GM19239 (cell line): ENCODE data around the gene SEPTIN10.
"Not testable (repeated sequence)": the region's sequence is repeated elsewhere in the genome, so short reads cannot be mapped to it uniquely, and the experiment has no call there.

ENCODE experiments used
- DNase-seq: peaks from one replicate; pipeline ENCODE4 v3.0.0; 2011; ENCODE audit warnings: low spot score; ENCODE audit not compliant: insufficient read length
- FAIRE-seq: peaks from 2 replicates; lab custom pipeline; 2011; peaks lifted over from hg19 to GRCh38; lab: Jason Lieb, UNC

Gene SEPTIN10

DNA sequence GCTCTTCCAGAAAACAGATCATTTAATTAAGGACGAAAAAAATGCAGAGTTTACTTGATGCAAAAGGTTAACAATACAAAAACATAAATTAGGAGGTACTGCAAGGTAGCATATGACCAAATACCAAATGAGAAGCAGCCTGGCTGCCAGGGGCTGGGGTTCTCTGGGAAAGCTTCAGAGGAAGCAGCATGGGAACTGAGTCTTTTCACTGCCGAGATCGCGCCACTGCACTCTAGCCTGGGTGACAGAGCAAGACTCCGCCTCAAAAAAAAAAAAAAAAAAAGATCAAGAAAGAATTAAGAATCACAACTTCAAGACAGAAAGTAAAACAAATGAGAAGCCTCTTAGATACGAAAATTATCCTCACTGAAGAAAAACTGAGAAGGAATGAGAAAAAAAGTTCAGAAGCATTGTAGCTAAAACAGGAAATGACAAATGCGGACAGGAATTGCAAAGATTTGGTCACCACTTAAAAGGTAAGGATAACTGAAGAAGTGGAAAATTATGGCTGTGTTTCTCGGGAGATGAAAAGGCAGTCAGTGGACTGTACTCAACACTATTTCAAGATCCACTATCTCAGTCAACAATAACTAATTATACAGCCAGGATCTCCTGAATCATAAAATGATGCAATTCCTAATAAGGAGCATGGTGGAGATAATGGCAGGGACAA lies 4.3 kb downstream of the SEPTIN10 start:
- no peak for FAIRE-seq
- no peak for DNase-seq

DNA sequence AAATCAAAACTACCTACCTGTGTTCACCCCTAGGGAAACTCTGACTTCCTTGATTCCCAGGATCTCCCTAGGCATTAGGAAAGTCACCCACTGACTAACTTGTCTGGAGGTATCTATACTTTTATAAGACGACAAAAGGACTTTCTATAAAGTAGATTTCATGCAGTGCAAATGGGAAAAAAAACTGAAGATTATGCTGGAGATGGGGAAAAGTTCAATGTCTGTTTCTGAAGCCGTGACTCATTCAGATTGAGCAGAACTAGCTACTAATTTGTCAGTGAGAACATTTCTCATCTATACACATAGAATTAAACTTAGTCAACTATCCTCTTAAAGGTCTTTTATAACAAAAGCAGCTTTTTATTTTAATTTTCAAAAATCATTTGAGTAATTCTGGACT lies 6.0 kb downstream of the SEPTIN10 start:
- FAIRE-seq (no peak), DNase-seq (no peak)

DNA sequence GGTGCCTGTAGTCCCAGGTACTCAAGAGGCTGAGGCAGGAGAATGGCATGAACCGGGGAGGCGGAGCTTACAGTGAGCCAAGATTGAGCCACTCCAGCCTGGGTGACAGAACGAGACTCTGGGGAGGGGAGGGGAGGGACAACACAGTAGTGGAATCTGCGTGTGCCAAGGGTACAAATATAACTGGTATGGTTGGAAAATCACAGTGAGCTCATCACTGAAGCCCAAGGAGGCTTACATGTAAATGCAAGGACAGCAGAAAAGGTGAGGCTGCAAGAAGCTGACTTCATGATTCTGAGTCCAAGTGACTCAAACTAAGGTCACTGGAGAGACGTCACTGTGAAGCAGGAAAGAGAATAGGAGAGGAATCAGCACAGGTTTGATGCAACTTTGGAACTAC lies 9.2 kb downstream of the SEPTIN10 start:
- FAIRE-seq = no peak
- DNase-seq = no peak

DNA sequence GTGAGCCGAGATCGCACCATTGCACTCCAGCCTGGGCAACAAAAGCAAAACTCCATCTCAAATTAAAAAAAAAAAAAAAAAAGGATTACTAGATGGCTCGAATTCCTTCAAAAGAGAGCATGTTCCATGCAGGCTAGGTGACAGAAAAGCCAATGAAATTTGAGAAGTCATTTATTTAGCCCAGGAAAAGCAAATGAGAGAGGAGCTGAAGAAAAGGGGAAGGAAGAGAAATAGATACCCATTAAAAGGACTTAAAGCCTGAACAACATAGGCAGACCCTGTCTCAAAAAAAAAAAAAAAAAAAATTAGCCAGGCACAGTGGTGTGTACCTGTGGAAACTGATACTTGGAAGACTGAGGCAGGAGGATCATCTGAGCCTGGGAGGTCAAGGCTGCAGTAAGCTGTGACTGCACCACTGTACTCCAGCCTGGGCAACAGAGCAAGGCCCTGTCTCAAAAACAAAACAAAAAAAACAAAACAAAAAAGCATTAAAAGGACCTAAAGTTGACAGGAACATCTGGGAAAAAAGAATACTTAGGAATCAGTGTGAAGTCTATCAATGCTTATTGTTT lies 11.1 kb downstream of the SEPTIN10 start:
- FAIRE-seq (no peak), DNase-seq (no peak)

DNA sequence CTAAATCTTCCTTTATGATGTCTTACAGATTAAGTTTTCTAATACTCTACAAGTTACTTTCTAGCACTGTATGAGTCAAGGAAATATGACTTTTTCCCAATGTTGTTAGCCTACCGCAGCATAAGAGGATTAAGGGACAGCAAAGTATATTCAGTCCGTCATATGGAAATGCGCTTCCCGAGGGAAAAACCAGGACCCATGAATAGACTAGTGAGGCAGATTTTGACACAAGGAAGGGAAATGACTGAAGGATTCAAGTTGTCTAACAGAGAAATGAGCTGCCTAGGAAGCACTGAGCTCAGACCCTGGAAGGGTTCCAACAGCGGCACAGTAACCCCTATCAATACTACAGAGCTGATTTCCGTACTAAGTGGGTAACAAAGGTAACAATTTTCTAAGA lies 12.0 kb downstream of the SEPTIN10 start:
- no peak for DNase-seq
- no peak for FAIRE-seq

DNA sequence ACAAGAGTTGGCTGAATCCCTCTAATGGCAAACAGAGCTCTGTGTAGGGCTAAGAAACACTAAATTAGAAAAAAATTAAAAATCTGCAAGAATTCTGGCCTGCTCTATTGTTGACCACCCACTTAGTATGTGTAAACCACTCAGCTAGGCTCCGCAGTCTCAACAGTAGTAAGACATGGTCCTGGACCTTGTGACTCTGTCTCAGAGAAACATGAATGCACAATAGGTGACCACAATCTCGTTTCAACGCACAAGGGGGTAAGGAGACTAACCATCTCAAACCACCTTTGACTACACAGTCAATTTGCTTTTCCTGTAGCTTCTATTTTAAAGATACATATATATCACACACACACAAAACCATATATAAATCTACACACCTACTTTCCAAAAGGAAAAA lies 16.5 kb downstream of the SEPTIN10 start:
- DNase-seq (no peak), FAIRE-seq (no peak)

DNA sequence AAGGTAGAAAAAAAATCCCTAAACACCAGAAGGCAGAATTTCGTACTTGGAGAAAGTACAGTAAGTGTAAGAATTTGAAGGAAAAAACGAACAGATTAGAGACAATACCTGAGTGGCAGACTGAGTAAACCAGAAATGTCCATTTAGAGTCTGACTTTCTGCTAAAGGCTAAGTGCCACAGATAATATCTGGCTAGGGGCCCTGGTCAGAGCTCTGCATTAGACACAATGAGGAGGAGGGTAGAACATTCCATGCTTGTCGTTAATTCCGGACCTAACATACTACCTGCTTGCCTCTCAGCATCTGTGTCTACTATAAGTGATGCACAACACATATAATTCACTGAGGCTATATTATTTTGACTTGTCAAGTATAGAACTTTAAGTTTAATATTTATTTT lies 18.1 kb downstream of the SEPTIN10 start:
- DNase-seq (no peak), FAIRE-seq (no peak)

DNA sequence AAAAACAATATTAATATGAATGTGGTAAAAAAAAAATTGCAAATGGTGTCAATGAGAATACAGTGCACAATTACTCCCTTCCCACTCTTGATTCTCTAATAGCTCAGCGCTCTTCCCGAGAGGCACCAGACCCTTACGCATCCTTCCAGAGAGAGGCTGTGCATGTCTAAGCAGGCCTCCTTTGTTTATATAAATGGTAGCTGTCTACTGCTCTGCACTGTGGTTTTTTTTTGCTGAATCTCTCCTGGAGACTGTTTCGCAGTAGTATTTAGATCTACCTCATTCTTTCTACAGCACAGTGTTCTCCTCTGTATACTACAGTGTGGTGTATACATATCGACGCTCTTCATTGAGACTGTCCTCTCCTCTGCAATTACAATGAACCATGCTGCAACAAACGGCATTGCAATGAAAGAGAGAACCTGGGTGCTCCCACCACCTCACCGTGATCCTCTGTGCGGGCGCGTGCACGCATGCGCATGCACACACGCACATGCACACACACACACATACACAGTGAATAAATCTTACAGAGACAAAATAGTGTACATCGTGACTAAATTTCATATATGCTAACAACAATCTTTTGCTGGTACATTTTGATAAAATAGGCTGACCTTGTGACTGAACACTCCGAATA lies 19.4 kb downstream of the SEPTIN10 start:
- no peak for DNase-seq
- FAIRE-seq = no peak

DNA sequence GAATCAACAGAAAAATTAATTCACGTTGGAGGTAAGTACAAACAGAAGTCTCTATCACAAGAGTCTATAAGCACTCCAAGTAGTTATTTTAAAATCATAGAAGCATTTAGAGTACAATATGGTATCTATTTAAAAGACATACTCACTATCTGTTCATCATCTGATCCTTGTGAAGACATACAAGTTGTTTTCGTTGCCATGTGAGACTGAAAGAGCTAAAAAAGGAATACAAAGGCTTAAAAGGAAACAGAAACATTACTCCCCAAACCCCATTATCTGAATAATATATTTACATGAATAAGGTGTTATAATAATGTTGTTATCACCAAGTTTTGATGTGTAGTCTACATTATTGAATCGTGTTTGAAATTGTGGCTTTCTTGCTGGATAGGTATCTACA lies 20.9 kb downstream of the SEPTIN10 start:
- FAIRE-seq = no peak
- no peak for DNase-seq

DNA sequence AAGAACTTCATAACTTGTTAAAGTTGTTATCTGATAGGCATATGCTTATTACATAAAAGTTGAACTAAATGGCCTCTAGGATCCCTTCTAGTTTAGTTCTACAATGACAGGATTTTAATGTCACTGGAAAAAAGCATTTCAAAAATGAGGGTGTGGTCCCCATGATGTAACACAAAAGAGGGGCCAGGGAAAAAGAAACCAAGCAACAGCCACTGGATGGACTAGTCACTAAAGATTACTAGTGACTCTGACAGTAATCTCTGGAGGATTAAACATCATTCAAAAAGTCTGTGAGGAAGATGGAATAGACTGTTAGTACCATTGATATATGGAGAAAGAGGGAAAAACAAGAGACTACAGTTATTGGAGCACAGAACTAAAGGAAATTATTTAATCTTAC lies 22.6 kb downstream of the SEPTIN10 start:
- no peak for FAIRE-seq
- DNase-seq = no peak

DNA sequence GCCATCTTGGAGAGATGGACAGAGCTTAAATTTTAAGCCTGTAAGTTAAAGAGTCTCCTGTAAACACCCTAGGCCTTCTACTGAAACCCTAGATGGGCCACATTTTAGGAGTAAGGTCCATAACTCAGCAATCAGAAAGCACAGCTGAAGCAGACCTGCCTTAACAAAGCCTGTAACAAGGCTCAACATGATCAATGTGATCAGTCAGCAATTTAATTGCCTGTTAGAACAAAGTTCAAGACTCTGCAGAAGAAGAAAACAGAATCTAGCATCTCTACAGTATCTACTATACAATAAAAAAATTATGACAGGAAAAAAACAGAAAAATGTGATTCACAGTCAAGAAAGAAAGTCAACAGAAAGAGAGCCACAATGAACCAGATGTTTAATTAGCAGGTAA lies 27.1 kb downstream of the SEPTIN10 start:
- no peak for FAIRE-seq
- no peak for DNase-seq

DNA sequence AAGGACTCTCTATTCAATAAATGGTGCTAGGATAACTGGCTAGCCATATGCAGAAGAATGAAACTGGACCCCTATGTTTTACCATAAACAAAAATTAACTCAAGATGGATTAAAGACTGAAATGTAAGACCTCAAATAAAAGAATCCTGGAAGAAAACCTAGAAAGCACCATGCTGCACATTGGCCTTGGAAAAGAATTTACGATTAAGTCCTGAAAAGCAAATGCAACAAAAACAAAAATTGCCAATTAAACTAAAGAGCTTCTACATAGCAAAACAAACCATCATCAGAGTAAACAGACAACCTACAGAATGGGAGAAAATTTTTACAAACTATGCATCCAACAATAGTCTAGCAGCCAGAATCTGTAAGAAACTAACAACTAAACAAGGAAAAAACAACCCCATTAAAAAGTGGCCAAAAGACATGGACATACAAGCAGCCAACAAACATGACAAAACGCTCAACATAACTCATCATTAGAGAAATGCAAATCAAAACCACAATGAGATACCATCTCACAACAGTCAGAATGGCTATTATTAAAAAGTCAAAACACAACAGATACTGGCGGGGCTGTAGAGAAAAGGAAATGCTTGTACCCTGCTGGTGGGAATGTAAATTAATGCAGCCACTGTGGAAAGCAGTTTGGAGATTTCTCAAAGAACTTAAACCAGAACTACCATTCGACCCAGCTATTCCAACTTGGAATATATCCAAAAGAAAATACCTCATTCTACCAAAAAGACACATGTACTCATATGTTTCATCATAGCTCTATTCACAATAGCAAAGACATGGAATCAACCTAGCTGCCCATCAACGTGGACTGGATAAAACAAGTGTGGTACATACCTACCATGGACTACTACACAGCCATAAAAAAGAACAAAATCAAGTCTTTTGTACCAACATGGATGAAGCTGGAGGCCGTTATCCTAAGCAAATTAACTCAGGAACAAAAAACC lies 30.6 kb downstream of the SEPTIN10 start:
- DNase-seq (no peak), FAIRE-seq (no peak)

DNA sequence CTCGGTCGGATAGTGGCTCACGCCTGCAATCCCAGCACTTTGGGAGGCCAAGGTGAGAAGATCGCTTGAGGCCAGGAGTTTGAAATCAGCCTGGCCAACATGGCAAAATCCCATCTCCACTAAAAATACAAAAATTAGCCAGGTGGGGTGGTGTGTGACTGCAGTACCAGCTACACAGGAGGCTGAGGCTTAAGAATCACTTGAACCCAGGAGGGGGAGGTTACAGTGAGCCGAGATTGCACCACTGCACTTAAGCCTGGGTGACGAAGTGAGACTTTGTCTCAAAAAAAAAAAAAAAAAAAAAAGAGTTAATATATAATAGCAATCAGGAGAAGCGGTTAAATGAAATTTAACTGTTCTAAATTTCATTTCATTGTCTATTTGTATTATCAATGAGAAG lies 36.1 kb downstream of the SEPTIN10 start:
- FAIRE-seq, DNase-seq: not testable (repeated sequence)

DNA sequence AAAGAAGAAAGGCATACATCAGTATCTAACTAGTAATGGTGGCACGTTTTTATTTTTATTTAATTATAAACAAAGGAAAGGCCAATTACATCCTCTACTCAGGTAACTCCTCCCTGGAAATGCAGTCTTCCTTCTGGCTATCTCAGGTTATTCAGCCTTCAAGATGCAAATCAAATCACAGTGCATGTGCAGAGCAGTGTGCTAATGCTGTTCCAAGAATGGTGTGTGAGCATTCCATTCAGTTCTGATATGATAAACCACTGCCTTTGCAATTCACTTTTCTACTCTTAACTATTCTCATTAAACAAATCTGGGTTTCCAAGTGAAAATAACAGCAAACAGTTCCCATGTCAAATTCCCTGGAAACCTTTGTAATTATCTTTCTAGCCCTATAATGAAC lies 38.4 kb downstream of the SEPTIN10 start:
- no peak for FAIRE-seq
- no peak for DNase-seq

DNA sequence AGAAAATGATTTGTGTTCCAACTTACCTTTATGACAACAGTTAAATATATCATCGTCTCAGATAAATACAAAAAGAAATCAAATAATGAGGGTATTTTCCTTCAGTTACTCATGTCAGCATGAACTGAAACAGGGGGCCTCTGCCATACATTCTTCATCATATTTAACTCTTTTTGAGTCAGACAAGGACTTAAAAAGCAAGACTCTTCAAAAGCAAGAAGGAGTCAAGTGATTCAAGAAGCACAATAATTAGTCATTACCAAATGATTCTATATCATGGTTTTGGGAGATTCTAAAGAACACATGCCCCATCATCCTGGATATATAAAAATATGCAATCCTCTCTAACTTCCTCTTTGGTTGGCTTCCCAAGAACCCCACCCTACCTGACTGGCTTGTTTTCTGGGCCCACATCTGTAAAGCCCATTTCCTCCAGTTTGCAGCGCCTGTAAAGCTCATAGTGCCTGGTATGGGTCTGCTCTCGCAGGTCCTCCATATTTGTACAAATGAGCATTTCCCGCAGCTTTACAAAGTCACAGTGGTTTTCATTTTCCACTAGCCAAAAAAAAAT lies 49.7 kb downstream of the SEPTIN10 start:
- FAIRE-seq = no peak

DNA sequence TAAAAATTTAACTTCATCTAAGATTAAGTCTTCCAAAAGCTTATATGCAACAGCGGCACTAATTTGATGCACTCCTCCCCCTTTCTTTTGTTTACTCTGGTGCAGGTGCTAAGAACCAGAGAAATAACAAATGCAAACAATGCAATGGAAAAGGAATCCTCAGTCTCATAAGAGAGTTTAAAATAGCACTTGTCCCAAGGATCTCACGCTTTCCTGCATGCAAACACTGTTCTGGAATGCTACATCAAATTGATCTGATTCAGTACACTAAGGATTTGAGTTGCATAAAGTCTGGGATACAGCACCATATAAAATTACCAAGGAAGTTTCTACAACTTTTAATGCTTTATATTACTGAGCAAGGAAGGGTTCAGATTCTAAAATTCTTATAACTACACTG lies 50.5 kb downstream of the SEPTIN10 start:
- FAIRE-seq (no peak), DNase-seq (no peak)

More for the DNA sequence above, 49.7 kb downstream of the SEPTIN10 start:
- DNase-seq = no peak

DNA sequence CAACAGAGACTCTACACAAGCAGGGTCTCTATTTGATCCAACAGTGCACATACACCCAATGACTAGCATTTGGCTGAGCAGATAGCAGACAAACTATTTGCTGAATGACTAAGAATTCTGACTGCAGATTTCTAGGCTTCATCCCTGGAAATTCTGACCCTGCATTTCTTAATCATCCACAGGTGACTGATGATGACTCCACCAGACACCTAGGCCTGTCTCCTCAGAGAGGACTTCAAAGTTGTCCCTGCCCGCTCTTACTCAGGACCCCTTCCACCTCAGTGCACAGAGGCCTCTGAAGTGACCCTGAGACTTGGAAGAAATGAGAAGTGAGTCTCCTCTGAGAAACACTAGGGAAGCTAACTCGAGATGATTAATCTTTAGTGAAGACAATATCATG lies 51.3 kb downstream of the SEPTIN10 start:
- DNase-seq (no peak), FAIRE-seq (no peak)

DNA sequence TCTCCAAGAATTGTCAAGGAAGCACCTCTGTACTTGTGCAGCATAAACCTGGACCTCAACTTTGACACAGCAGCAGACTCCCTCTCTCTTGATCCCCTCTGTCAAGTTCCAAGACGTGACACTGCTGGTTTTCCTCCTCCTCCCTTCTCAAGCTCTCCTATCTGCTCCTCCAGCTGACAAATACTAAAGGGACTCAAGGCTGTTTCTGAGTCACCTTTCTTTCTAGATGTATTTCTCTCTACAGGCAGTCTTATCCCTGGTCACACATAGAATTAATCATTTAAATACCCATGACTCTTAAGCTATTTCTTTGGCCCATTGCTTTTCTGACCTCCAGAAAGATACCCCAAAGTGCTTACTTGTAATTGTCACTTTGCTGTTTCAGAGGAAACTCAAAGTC lies 53.5 kb downstream of the SEPTIN10 start:
- FAIRE-seq (no peak), DNase-seq (no peak)

DNA sequence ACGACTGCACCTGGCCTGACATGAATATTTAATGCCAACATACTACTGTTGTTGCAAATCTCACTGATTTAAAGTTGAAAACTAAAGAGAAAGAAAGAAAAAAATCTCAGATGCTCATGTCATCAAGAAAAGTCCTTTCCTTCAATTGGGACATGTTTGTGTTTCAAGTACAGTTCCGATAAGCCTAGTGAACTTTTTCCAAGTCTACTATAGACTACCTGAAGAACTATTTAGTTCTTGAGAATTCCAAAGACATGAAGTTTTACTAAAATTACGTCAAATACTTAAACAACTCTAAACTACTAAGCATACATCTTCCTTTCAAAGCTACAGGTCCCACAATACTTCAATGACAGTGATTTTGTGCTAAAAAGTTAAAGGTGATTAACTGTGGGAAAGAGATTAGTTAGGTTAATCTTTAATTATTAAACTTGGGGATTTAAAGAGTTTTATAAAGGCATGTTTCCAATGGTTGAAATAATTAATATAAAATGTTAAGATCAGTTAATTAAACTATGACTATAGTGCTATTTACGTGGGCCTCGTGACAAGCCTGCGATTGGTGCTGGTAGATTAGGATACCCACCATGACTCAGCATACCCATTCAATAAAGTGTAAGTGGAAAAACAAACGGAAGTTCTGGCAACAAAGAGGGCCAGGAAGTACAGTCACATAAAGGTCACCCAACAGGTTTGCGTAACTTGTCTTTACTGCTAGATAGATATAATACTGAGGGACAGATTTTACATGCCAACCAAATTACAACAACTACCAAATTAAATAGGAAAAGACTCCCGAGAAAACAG lies 55.5 kb downstream of the SEPTIN10 start:
- DNase-seq (no peak), FAIRE-seq (no peak)

DNA sequence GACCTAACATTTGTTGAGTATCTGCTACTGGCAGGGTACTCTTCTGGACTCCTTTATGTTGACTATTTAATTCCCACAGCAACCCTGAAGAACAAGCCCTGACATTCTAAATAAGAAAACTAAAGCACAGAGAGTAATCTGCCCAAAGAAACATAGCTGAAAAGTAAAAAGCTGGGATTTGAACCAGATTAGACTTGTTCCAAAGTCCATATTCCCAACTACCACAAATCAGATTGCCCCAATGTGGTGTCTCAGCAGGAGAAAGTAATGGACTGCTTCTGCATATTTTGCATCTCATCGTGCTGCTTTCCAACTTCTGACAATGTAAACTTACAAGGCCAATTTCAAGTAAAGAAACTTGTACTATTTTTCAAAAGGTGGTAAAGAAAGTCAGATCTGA lies 56.5 kb downstream of the SEPTIN10 start:
- FAIRE-seq (no peak), DNase-seq (no peak)
